DMS79 treated with DMSO at 0.1 percent for 48 hours (cell line): ENCODE results near the gene GABRG1.

ENCODE experiments used
- DNase-seq: peaks from one replicate; lab custom pipeline; 2025; lab: John Stamatoyannopoulos, UW

Gene GABRG1

DNA sequence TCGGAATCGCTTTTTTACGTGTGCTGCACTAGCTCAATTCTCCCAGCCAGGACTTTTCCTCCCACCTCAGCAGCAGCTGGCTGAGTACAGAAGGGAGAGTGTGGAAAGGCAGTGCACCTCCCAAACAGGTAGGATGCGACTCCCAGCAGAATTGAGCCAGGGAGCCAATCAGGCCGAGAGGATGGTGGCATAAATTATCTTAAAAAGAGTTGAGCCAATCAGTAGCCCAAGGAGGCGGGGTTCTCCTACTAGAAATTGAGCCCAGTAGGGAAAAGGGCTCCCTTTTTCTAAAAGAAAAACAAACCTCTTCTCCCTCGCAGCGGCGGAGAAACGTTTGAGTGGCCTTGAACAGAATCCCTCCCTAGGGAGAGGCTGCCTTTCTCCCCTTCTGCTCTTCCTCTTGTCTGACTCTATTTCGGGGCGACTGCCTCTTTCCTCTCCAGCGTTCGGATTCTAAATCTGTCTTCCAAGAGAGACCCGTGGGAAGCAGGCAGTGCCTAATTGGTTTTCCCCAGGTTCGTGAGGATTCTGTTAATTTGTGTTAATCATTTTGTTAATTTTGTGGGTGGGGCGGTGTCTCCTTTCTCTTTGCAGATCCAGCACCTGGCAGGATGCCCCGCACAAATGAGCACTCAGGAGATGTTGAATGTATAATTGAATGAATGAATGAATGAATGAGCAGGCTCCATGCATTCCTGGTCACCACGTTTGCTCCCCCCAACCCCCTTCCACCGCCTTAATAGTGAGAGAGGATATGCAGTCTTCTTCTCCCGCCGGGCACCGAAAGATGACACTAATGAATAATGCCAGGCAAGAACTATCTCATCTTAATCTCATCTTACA, at the start of gene GABRG1:
GABRG1 (minus strand) TSS at position 142 of the 843 bp plus-strand sequence; CDS start at position 1, 141 bp downstream.
- no peak for DNase-seq

DNA sequence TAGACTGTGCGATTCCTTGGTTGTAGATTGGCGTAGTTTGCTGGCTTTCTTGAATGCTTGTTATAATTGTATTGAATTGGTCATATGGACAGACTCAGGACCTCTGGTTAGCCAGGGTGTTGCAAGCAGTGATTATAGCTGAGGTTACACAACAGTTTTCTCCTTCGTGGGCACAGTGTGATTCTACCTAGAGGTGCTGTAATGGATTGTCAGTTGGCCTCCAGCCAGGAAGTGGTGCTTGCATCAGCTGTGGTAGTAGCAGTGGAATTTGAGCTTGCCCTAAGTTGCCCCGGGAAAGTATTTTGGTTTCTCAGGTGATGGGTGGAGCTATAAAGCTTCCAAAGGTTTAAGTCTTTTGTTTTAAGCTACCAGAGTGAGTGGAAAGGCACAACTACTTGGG, 23.1 kb upstream of the GABRG1 start:
- no peak for DNase-seq

DNA sequence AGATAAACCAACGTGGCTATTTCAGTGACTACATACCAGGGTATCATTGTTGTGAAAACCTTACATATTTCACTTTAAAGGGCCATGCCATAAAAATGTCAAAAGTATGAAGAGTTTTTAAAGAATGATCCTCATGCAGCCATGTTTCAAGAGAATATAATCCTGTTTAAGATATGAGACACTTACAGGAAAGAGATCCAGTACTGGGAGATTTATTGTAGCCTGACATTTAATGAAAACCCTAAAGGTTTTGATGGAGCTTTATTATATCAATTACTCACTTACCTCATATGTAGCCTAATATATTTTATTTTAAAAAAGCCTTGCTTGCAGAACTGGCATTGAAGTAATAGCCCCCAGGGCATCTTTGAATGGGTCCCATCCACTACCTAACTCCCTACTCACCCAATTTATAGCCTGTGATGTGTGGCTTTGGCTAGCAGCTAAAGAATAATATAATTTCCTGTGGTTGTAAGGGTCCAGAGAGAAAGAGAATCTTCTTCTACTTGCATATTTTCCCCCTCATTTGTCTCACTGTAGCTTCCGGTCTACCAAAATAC, 7.7 kb upstream of the GABRG1 start:
- no peak for DNase-seq

DNA sequence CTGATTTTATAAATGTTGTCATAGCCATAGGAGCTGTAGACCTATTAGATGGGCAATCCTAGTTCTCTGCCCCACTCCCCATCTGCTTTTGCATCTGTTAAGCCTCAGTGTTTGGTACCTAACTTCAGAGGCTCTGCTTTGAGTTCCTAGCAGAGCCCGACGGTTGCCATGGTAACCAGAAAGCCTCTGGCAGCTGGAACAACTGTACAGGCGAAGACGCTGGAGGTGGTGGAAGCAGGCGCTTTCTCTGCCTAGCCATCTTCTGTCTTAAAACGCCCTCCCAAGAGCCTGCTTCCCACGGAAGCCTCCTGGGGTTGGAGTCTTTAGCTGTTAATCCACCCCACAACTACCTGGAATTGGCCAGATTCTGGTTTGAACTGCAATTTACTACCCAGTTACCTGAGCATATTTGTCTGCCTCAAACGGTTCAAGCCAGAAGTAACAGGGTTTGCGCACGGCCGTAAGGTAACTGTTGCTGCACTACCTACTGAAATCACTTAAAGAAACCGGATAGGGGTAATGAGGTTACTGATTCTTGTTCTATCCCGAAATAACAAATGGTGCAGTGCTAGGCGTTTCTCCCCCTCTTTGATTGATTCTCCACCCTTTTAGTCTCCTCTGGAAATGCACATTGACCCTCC, 1.0 kb upstream of the GABRG1 start:
- no peak for DNase-seq

DNA sequence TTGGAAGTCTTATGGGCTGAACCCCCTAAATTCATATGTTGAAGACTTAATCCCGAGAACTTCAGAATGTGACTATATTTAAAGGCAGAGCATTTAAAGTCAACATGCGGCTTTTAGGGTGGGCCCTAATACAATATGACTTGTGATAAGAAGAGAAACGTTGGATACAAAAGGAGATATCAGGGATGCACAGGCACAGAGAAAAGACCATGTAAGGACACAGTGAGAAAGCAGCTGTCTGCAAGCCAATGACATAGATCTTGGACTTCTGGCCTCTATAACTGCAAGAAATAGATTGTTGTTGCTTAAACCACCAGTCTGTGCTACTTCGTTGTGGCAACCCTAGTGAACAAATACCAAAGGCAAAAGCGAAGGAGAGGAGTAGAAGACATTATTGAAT, 42.2 kb downstream of the GABRG1 start:
- no peak for DNase-seq

DNA sequence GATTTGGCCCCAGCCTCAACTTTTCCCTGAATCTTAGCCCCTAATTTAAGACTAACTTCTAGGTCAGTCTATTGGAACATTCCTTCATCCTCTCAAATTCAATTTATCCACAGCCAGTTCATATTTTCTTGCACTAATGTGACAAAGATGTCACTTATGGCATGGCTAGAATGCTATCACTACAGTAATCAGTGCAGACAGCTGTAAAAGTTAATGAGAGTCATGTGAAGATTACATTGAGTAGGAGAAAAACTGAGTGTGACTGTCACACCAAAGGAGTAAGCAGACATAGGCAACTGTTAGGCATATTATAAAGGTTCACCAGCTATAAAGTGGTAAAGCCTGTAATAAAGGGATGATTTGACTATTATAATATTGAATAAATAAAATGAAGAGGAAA, 42.6 kb downstream of the GABRG1 start:
- no peak for DNase-seq

DNA sequence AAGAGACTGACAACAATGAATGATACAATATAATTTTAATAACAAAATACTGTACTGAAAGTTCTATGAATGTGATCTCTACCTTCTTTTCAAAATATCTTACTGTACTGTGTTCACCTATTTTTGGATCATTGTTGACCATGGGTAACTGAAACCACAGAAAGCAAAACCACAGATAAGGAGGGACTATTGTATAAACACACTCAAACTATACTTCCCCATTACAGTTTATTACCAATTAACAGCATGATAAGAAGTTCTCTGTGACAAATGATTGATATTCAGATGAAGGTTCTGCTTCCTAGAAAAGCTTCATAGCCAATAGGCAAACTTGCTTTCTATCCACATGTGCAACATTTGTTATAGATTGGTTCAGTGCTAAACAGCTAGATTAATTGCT, 50.1 kb downstream of the GABRG1 start:
- no peak for DNase-seq

DNA sequence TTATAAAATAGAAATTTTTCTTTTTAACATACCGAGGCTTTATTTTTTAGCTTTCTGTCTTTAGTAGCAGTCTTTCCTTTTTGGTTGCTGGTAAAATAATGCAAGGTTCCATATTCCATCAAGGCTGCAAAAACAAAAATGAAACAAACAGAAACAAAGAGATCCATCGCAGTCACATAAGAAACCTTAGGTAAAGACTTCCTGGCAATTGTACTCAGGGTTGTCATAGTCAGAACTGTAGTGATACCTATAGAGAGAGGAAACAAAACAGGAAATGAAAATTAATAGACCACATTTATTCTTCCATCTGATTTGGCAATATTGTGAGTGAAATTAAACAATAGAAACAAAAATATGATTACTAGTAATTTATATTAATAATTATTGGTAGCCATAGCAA, 72.5 kb downstream of the GABRG1 start:
- no peak for DNase-seq

DNA sequence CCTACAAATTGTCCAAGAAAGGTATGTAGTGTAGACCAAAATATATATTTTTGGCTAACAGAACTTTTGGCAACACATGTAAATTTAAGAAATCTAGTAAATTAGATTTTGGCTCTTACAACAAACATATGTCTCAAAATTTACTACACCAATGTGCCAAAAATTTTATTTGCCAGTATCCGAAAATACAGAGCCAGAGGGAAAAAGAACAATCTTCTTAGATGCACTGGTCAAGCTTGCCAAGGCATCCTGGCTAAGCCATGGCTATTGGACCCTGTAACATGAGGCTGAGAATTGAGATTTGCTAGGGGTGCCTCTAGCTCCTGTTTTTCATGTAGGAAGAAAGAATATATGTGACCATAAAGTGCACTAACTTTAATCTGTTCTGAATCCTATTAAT, 91.8 kb downstream of the GABRG1 start:
- no peak for DNase-seq

DNA sequence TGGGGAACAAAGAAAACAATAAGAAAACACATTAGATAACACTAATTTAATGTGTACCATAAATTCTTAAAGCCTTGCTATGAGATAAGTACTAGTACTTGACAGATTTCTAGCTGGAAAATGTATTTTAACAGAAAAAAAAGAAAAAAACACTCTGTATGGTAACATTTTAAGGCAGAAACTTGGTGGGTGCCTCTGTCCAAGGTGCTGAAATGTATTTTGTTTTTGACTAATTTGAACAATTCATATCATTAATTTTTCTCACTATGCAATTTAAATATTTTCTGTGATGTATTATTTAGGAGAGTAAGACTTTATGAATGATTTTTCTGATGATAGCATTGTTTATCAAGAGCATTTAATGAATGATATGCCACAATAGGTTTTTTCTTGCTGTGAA, 107.5 kb downstream of the GABRG1 start:
- no peak for DNase-seq

DNA sequence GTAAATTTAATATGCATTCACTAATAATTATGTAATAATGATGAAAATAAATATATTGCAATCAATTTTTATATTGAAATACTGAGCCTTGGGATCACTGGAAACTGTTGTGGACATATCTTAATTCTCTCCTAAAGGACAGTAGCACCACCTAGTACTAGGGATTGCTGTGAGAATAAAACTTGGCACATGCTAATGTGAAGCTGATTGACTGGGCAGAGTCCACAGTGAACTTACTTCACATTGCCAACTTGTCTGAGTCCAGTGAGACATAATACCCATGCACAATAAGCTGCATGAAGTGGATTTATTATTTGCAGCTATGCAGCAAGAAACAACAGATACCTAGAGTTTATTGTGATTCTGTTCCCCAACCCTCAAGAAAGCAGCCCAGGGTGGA, 131.1 kb downstream of the GABRG1 start:
- DNase-seq, result no peak

DNA sequence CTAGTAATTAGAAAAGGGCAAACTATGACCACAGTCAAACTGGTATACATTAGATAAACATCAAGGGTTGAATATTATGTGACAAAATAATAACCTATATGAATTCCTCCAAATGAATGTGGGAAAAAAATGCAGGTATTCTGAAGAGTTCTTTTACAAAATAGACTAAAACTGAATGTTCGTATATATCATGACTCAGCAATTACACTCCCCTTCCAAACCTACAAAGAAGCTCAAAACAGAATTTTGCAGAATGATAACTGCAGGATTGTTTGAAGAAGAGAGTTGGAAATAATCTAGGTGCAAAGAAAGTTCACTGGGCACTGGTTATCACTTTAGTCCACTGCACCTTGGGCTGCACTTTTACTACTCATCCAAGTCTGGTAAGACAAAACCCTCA, 134.1 kb downstream of the GABRG1 start:
- no peak for DNase-seq

DNA sequence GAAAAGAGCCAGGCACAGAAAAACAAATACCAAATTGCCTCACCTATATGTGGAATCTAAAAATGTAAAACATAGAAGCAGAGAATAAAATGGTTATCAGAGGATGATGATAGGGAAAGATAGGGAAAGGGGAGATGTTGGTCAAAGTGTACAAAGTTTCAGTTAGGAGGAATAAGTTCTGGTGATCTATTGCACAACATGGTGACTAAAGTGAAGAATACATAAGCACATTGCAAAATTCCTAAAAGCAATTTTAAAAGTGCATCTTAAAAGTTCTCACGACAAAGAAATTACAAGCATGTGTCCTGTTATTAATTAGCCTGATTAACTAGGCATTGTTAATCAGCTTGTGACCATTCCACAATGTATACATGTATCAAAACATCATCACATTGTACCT, 136.0 kb downstream of the GABRG1 start:
- no peak for DNase-seq
